ENCODE results near the gene USP31.

Gene USP31

DNA sequence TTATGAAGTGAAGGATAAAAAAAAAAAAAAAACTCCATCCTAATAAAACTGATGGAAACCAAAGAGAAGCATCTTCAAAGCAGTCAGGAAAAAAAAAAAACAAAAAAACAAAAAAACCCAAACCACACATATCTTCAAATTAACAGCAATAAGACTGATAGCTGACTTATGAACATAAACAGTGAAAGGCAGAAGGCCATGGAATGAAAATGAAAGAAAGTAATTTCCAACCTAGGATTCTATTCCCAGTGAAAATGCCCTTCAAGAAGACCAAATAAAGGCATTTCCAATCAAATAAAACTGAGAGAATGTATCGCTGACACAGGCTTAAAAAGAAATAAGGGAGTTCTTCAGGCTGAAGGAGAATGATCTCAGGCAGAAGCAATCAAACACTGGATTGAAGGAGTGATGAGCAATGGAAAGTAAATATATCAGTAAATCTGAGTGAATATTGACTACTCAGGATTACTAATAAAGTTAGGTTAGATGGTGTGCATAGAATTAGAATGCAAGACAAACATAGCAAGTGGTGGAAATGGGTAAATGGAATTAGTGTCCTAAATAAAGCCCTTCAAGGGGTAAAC is 92.1 kb downstream of the USP31 start:
- TF ChIP-seq, protein P1, sequence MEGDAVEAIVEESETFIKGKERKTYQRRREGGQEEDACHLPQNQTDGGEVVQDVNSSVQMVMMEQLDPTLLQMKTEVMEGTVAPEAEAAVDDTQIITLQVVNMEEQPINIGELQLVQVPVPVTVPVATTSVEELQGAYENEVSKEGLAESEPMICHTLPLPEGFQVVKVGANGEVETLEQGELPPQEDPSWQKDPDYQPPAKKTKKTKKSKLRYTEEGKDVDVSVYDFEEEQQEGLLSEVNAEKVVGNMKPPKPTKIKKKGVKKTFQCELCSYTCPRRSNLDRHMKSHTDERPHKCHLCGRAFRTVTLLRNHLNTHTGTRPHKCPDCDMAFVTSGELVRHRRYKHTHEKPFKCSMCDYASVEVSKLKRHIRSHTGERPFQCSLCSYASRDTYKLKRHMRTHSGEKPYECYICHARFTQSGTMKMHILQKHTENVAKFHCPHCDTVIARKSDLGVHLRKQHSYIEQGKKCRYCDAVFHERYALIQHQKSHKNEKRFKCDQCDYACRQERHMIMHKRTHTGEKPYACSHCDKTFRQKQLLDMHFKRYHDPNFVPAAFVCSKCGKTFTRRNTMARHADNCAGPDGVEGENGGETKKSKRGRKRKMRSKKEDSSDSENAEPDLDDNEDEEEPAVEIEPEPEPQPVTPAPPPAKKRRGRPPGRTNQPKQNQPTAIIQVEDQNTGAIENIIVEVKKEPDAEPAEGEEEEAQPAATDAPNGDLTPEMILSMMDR (conservative IDR thresholded peaks at IDR 0.05; ENCODE audit: low read depth, low read length): no peak
- no peak overlapping the region for H3K4me3 ChIP-seq (ENCODE audit: low read depth, low read length)
- no peak for DNase-seq (ENCODE audit: low read depth)

DNA sequence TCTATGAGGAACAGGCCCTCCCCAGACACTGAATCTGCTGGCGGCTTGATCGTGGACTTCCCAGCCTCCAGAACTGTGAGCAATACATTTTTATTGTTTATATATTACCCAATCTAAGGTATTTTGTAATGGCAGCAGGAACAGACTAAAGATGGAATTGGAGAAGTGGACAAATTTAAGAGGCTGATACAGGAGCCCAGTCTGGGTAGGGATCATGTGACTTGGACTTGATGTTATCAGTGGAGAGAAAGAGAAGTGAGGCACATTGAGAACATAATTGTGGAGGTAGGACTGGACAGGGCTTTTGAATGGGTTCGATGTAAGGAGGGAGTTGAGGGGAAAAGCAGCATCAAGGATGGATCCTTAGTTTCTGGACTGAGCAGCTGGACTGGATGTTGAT is 93.8 kb downstream of the USP31 start:
- H3K4me3 ChIP-seq (ENCODE audit: low read depth, low read length): no peak overlapping the region
- TF ChIP-seq, protein P1 (conservative IDR thresholded peaks at IDR 0.05; ENCODE audit: low read depth, low read length): no peak
- no peak for DNase-seq (ENCODE audit: low read depth)

DNA sequence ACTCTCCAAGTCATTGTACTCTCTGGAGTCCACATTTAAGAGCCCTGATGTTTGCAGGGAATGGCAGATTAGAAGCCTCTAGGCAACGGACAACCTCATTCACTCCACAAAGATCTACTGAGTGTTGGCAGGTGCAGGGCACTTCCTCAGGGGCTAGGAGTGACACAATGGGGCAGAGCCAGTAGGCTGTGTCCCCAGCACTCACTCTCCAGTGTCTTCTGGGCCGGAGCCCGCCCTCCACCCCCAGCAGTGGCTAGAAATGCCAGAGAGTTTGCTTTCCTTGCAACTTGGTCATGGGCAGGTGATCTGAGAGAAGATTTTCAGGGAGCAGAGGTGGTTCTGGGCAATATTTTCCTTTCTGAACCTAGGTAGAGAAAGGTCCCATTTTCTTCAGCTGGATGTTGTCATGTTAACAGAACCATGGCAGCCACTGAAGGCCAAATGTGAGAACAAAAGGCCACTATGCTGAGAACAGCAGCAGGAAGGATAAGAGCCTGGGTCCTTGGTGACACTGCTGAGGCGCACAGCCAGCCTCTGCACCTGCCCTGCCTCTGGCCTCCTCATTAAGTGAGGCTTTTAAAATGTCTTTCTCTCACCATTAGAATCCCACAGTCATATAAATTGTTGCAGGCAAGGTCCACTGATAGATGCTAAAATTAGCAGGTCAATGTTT is 96.2 kb downstream of the USP31 start:
- H3K4me3 ChIP-seq (ENCODE audit: low read depth, low read length): no peak overlapping the region
- no peak for DNase-seq (ENCODE audit: low read depth)
- TF ChIP-seq, protein P1 (conservative IDR thresholded peaks at IDR 0.05; ENCODE audit: low read depth, low read length): no peak

DNA sequence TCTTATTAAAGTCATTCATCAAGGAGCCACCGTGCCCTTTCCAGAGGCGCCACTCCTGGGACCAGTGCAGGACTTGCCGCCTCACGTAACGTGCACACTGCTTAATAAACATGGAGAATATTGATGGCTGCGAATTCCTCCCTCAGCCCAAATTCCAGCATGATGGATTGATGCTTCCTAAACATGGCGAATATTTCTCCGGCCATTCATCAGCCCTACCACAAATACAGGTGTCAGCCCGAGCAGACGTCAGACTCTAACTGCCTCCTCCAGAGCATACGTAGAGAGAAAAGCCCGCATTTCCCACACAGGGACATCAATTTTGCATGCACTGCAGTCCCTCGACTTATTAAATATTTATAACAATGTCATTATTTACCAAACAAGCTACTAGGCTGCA is 97.0 kb downstream of the USP31 start:
- no peak for DNase-seq (ENCODE audit: low read depth)
- TF ChIP-seq, protein P1 (conservative IDR thresholded peaks at IDR 0.05; ENCODE audit: low read depth, low read length): no peak

DNA sequence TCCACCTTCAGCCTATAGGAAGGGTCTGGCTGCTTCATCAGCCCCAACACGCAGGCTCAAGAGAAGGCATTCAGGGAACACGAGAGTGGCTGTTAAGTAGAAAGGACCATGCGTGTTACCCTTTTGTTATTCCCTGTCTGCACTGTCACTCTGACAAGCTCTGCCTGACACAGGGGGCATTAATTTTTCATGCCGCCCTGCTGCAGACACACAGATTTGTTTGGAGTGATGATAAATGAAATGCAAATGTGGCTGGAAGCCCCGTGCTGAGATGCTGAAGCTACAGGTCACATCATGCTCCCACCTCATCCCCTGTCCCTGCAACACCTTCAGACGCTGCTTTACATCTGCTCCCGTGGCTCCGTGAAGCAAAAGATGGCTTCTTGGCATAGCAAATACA is 97.7 kb downstream of the USP31 start:
- DNase-seq (ENCODE audit: low read depth): no peak

More for the DNA sequence above, 97.0 kb downstream of the USP31 start:
- no peak overlapping the region for H3K4me3 ChIP-seq (ENCODE audit: low read depth, low read length)

DNA sequence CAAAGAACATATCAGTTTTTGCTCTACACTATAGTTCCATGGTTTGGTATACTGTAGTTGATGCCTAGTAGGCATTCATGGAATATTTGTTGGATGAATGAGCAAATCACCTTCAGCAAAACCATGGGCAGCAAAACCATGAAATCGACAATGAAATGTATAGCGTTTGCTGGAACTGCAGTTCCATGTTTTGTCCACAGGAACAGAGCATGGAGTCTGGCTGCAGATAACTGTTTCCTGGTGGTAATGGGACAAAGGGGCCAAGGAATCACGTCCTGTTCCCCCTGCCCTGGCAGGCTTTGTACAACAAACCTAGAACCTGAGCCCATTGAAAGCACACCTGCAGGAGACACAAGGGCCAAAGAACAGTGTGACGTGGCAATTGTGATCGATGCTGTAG is 101.1 kb downstream of the USP31 start:
- TF ChIP-seq, protein P1 (conservative IDR thresholded peaks at IDR 0.05; ENCODE audit: low read depth, low read length): no peak
- H3K4me3 ChIP-seq (ENCODE audit: low read depth, low read length): no peak overlapping the region
- no peak for DNase-seq (ENCODE audit: low read depth)

More for the DNA sequence above, 97.7 kb downstream of the USP31 start:
- TF ChIP-seq, protein P1 (conservative IDR thresholded peaks at IDR 0.05; ENCODE audit: low read depth, low read length): no peak
- no peak overlapping the region for H3K4me3 ChIP-seq (ENCODE audit: low read depth, low read length)

DNA sequence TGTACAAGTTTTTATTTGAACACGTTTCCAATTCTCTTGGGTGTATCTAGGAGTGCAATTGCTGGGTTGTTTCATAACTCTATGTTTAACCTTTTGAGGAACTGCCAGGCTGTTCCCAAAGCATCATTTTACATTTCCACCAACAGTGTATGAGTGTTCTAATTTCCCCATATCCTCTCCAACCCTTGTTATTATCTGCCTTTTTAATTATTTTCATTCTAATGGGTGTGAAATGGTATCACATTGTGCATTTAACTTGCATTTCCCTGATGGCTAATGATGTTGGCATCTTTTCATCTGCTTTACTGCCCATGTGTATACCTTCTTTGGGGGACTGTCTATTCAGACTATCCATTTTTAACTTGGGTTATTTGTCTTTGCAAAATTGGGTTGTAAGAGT is 104.2 kb downstream of the USP31 start:
- no peak overlapping the region for H3K4me3 ChIP-seq (ENCODE audit: low read depth, low read length)
- no peak for DNase-seq (ENCODE audit: low read depth)
- TF ChIP-seq, protein P1 (conservative IDR thresholded peaks at IDR 0.05; ENCODE audit: low read depth, low read length): no peak
